Measurements from ENCODE around the gene ISL2. TPM values are rescaled to one million over a fixed set of nuclear protein-coding genes. Genes with fewer than 3 reads are reported as not detected.

ISL2 gene
- polyA plus RNA-seq, 1 donor from 2014 or later = 0.89 TPM

DNA sequence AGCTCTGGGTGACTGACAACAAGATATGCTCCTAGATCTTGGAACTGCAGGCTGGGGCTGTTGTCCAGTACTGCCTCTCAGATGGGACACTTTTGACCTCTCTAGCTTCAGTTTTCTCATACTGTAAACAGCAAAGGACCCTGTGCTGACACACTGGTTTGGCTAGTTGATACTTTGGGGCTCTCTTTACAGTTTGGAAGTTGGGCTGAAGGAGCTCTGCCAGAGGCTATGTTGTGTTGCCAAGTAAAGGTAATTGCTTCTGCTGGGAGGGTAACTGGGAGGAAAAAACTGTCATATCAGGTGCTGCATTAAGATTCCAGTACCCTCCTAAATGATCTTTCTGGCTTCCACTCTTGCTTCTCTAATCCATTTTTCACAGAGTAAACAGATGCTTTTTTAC, 54.0 kb downstream of the ISL2 start:
- Mint-ChIP-seq H3K27me3 (no peaks in the 10 kb centered on the region), H3K4me3 (no peak overlapping the region), H3K36me3 (peaks cover 14% of the 10 kb centered on the region), H3K4me1 (peaks cover 0 to 1% (median 0%) of the 10 kb centered on the region in 3 donors), H3K9me3 (no peaks in the 10 kb centered on the region), H3K27ac (no peak overlapping the region)

DNA sequence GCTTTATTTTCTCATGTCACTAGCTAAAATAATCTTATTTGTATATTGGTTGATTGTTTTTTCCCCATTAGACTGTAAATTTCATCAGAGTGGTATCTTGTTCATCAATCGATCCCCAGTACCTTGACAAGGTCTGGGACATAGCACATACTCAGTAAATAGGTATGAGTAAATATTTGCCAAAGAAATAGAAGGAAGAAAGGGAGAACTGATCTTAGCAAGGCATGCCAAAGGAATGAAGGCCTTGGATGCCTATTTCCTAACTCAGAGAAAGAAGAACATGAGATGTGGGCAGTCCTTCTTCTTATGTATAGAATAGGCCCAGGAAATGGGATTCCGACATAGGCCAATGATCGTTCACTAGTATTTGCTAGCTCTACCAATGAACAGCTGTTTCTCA, 54.7 kb downstream of the ISL2 start:
- Mint-ChIP-seq H3K36me3 (peaks cover 13% of the 10 kb centered on the region), H3K27ac (no peak overlapping the region), H3K4me3 (no peak overlapping the region), H3K9me3 (no peaks in the 10 kb centered on the region), H3K4me1 (peaks cover 0 to 1% (median 0%) of the 10 kb centered on the region in 3 donors), H3K27me3 (no peaks in the 10 kb centered on the region)

DNA sequence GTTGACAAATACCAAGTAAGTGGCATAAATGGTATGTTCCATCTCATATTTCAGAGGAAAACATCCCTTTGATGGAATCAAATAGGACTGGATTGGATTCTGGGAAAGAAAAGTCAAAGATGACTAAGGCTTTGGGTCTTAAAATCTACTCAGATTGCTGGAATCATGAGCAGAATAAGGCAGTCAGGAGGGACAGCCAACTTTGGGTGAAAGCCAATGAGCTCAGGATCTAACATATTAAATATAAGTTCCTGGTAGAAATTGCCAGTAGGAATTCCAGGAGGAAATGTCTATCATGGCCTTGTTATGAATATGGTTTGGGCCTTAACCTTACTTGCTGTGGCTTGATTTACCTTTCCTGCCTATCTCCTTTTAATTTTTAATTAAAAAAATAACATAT, 55.3 kb downstream of the ISL2 start:
- no peaks in the 10 kb centered on the region for H3K9me3 Mint-ChIP-seq
- H3K4me1 Mint-ChIP-seq = peaks cover 0 to 1% (median 0%) of the 10 kb centered on the region in 3 donors
- H3K4me3 Mint-ChIP-seq = no peak overlapping the region
- H3K36me3 Mint-ChIP-seq = peaks cover 8% of the 10 kb centered on the region
- H3K27me3 Mint-ChIP-seq = no peaks in the 10 kb centered on the region
- H3K27ac Mint-ChIP-seq = no peak overlapping the region

Other genes with a start within 250 kb of the ISL2 start
- 107 TPM for gene ETFA, start 25.3 kb upstream of the ISL2 start, polyA plus RNA-seq